GM10248 (cell line): ENCODE data around the gene PRKAR1B.

Experiments
- CTCF ChIA-PET: fragments of 300-600 bp; sonication (Branson Sonifier 250); formaldehyde crosslinking; extraction: SDS; loops from one replicate; lab custom pipeline; 2021; ENCODE audit warnings: antibody characterized with exemption; lab: Yijun Ruan, JAX
- POLR2A ChIA-PET: fragments of 350-650 bp; sonication (Branson Sonifier 250); formaldehyde crosslinking; extraction: SDS; loops from one replicate; lab custom pipeline; 2020; ENCODE audit warnings: antibody characterized with exemption; lab: Yijun Ruan, JAX
- DNase-seq: peaks from one replicate; pipeline ENCODE4 v3.0.0; 2012; ENCODE audit errors: extremely low spot score
- CTCF ChIP-seq: IDR thresholded peaks from 2 replicates; pipeline ENCODE4 v1.5.1; 2012; ENCODE audit warnings: mild to moderate bottlenecking, low read depth; ENCODE audit errors: extremely low read depth, missing control alignments, control extremely low read depth

Gene PRKAR1B

GRCh38 chr7:772392-772791 is 45.3 kb upstream of the PRKAR1B start:
- TF ChIP-seq CTCF = no peak
- POLR2A ChIA-PET = no interaction called here
- no peak for DNase-seq
- CTCF ChIA-PET = interaction anchor here (1.0 to 2.3 kb wide), 3 partner anchors 36 to 451 kb away, joined by 3 to 6 read pairs (median 5); no protein-coding TSS in a partner anchor

GRCh38 chr7:772005-772294 is 44.9 kb upstream of the PRKAR1B start:
- ChIA-PET CTCF (interaction anchor here (1.6 kb wide), 1 partner anchor 450 kb away, joined by 5 read pairs; no protein-coding TSS in a partner anchor), POLR2A (no interaction called here)
- DNase-seq = no peak
- no peak for TF ChIP-seq CTCF

DNA sequence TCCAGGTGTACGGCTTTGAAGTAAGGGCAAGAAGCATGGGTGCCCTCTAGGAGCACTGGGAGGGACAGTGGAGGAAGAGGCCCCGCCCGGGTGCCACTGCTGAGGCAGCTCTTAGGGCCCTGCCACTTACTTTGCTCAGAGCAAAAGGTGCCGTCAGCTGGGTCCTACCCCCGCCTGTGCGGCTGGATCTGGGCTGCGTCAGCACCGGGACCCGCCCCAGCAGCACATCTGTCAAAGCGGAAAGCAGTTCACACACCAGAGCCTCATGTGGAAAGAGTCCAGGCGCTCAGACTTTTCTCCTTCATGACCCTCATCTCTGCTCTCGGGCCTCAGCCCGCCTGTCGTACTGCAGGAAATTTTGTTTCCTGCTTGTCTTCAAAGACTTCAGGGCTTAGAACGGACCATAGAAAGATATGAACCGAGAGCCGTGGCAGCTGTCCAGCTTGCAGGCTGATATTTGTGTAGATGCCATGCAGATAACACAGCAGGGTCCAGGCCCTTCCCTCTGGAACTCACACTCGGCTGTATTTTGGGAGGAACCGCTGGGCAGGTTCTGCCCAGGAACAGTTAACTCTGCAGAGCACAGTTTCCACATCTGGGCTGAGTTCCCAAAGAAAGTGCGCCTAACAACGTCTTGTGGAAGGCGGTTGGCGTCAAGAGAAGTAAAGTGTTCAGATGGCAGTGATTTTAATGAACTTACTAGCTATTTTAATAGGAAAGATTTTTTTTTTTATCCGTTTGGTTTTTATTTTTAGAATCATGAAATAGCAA is 44.3 kb upstream of the PRKAR1B start:
- no peak for DNase-seq
- no peak for TF ChIP-seq CTCF
- ChIA-PET CTCF (interaction anchor here (1.0 to 1.6 kb wide), 4 partner anchors 12 to 459 kb away, joined by 3 to 5 read pairs (median 4); no protein-coding TSS in a partner anchor), POLR2A (no interaction called here)

DNA sequence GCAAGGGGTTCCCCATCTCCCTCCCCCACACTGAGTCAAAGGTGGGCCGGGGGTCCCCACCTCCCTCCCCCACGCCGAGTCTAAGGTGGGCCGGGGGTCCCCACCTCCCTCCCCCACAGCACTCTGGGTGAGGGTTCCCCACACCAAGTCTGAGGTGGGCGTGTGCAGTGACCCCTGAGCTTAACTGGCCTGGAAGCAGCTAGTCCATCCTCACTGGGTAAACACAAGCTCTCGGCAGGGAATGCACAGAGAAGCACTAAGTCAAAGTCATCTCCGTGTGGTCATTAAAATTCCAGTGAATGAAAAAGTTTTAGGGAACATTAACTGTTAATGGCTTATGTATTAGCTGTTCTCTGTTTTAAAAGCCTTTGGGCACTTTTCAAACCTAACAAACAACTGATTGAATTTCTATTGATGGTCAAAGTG is 43.7 kb upstream of the PRKAR1B start:
- CTCF ChIA-PET = interaction anchor here (1.0 to 1.6 kb wide), 4 partner anchors 11 to 459 kb away, joined by 3 to 5 read pairs (median 4); no protein-coding TSS in a partner anchor
- no peak for TF ChIP-seq CTCF
- POLR2A ChIA-PET = no interaction called here
- no peak for DNase-seq

DNA sequence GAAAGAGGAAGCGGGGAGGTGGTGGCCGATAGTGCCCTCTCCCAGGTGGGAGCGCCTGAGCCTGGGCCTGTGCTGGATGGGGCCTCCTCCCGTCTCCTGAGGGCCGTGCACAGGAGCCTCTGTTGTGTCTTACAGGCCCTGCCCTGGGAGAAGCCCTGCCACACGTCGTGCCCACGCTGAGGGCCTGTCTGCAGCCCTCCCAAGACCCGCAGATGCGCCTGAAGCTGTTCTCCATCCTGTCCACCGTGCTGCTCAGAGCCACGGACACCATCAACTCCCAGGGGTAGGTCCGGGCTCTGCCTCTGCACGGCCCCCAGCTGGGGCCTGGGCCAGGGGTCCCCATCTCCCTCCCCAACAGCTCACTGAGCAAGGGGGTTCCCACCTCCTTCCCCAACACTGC is 43.3 kb upstream of the PRKAR1B start:
- POLR2A ChIA-PET = no interaction called here
- CTCF ChIA-PET = interaction anchor here (1.0 to 1.3 kb wide), 3 partner anchors 10 to 458 kb away, joined by 3 to 4 read pairs (median 3); no protein-coding TSS in a partner anchor

DNA sequence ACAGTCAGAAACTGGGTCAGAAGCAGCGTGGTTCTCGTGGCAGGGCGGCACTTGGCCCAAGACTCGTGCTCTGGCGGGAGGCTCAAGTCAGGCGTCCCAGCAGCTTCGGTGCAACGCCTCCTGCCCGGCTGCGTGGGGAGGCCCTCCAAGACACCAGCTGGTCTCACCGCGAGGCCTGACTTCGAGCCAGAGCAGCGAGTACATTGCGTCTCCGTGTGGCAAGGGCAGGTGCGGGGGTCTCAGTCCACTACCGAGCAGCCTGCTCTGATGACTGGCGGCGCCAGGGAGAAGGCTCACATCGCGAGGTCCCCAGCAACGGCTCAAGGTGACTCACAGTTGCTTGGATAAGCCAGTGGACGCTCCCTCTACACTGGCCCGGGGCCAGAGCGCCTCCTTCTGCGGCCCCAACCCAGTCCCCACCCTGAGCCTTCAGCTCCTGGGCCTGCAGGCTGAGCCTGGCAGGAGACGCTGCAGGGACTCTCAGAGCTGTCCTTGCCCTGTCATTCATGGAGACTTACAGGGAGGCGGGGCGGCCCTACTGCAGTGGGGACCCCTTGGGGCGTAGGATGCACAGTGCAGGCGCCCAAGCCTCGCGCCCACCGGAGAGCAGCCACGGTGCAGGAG is 41.9 kb upstream of the PRKAR1B start:
- DNase-seq = no peak
- POLR2A ChIA-PET = no interaction called here
- TF ChIP-seq CTCF = no peak
- CTCF ChIA-PET = interaction anchor here (1.3 to 1.5 kb wide), 2 partner anchors 17 to 448 kb away, joined by 3 to 4 read pairs; no protein-coding TSS in a partner anchor

More for the DNA sequence above, 43.3 kb upstream of the PRKAR1B start:
- no peak for DNase-seq
- no peak for TF ChIP-seq CTCF
